Adrenal gland (tissue), 12 donors: ENCODE data around the gene GNB1L. TPM values are rescaled to one million over a fixed set of nuclear protein-coding genes. Genes with fewer than 3 reads are reported as not detected.

ENCODE experiments used
- DNase-seq, 7 donors: peaks; one replicate each; pipeline ENCODE4 v3.0.0-alpha.2; 2019 to 2020
- H3K27ac ChIP-seq, 5 donors: fragments of 200-600 bp; sonication (generic) in 4 of 5; 1 replicate in 3 of 5; 2 replicates in 2 of 5; pipeline versions ENCODE4 v1.5.1 to v1.8.0; 2016 to 2020; ENCODE audit warnings: mild to moderate bottlenecking in 1 of 5
- H3K27me3 ChIP-seq: fragments of 200-600 bp; 2 replicates; pipeline ENCODE4 v1.8.0; 2021
- H3K36me3 ChIP-seq, 2 donors: fragments of 200-600 bp; replicated peaks in 1 of 2; 1 replicate in 1 of 2; 2 replicates in 1 of 2; pipeline versions ENCODE4 v1.5.1 to v1.8.0; 2018 to 2022
- H3K4me1 ChIP-seq, 2 donors: fragments of 200-600 bp; replicated peaks in 1 of 2; 1 replicate in 1 of 2; 2 replicates in 1 of 2; pipeline versions ENCODE4 v1.5.1 to v1.8.0; 2018 to 2021
- H3K4me3 ChIP-seq, 4 donors: fragments of 200-600 bp; sonication (generic) in 3 of 4; one replicate each; pipeline ENCODE4 v1.5.1; 2016 to 2018
- H3K9me3 ChIP-seq, 3 donors: fragments of 200-600 bp; sonication (generic) in 1 of 3; replicated peaks in 1 of 3; 1 replicate in 2 of 3; 2 replicates in 1 of 3; pipeline versions ENCODE4 v1.5.1 to v1.8.0; 2016 to 2021
- CTCF ChIP-seq, 6 experiments: fragments of 450-650 bp in 4 of 6; fragments of 200-600 bp in 2 of 6; sonication (generic) in 1 of 6; IDR thresholded peaks; 1 replicate in 5 of 6; 2 replicates in 1 of 6; pipeline versions ENCODE4 v1.5.1 to v1.8.0; 2016 to 2021; ENCODE audit warnings: antibody characterized with exemption in 6 of 6, mild to moderate bottlenecking in 2 of 6, moderate library complexity in 1 of 6
- POLR2A ChIP-seq, 2 donors: fragments of 450-650 bp; IDR thresholded peaks; one replicate each; pipeline ENCODE4 v1.6.1; 2017; ENCODE audit warnings: antibody characterized with exemption in 2 of 2, mild to moderate bottlenecking in 2 of 2, moderate library complexity in 1 of 2
- WGBS, 4 donors: extraction: QIAGEN DNeasy Blood & Tissue Kit in 2 of 4; methylation state at CpG; one replicate each; pipeline versions ENCODE4 v1.1.5 to v1.1.7; 2013 to 2017; 5-methylcytosine and 5-hydroxymethylcytosine counted together
- intact Hi-C, 2 donors: fragments of 100-400 bp; cut with DNase I; formaldehyde crosslinking; loops; one replicate each; pipeline versions ENCODE4 v1.14.1 to v1.15.0; 2022 to 2023
- polyA plus RNA-seq, 3 donors: library from polyadenylated mRNA; stranded (reverse); fragments of 200-250 nt in 2 of 3; fragments of 350-450 nt in 1 of 3; fragmentation: Illumina TruSeq in 1 of 3; extraction: RNeasy Lipid Tissue Mini Kit (QIAGEN cat#74804) in 1 of 3; gene quantifications; one replicate each; pipeline ENCODE4 v1.2.3, GENCODE V29; 2013 to 2014
- total RNA-seq, 9 donors: library from RNA; depleted of rRNA in 4 of 9; stranded (reverse); fragments of >200 nt in 4 of 9; fragments of 120-200 nt in 1 of 9; fragmentation: NEBNext Ultra II Directional in 1 of 9; extraction: Animal tissue kit (Norgen Biotek cat#: 25700) in 1 of 9; gene quantifications; one replicate each; pipeline versions ENCODE4 v1.1.0 to v1.2.4, GENCODE V29; 2013 to 2023
- donor health status: healthy with polysubstance abuse.
- donor health status: Bipolar disorder and iron deficiency.
- donor health status: DM: yes; HTN: yes; CAD: no.
- donor health status: DM: no; HTN: no; CAD: no.
- donor health status: DM: no; HTN: no; CAD: no.
- donor health status: DM: yes; HTN: yes; CAD: no.

Gene GNB1L
- total and polyA plus RNA-seq, 12 donors: 0.26 to 6.6 (median 4.2) TPM; not detected in 1

GRCh38 chr22:19841641-19842392 lies 12.9 kb downstream of the GNB1L start:
- H3K4me3 ChIP-seq: no peak overlapping the region
- H3K9me3 ChIP-seq: no peaks in the 10 kb centered on the region
- DNase-seq: no peak
- no peak overlapping the region for H3K27ac ChIP-seq
- TF ChIP-seq CTCF (IDR thresholded peaks at IDR 0.05) (no peak), POLR2A (IDR thresholded peaks at IDR 0.05) (no peak)
- WGBS, 4 donors: 83 to 95% (median 93%) methylated on average over 6 to 8 of the region's 8 CpGs
- H3K27me3 ChIP-seq: no peaks in the 10 kb centered on the region
- peaks cover 0 to 8% of the 10 kb centered on the region in 2 donors for H3K4me1 ChIP-seq
- no peaks in the 10 kb centered on the region for H3K36me3 ChIP-seq
- intact Hi-C loops: no loop called here

GRCh38 chr22:19840955-19841640 lies 13.6 kb downstream of the GNB1L start:
- Histone ChIP-seq H3K9me3 (no peaks in the 10 kb centered on the region), H3K4me3 (no peak overlapping the region), H3K4me1 (peaks cover 0 to 8% of the 10 kb centered on the region in 2 donors), H3K27ac (no peak overlapping the region), H3K27me3 (no peaks in the 10 kb centered on the region), H3K36me3 (no peaks in the 10 kb centered on the region)
- intact Hi-C loops: no loop called here
- no peak for TF ChIP-seq CTCF (IDR thresholded peaks at IDR 0.05)
- no peak for TF ChIP-seq POLR2A (IDR thresholded peaks at IDR 0.05)
- DNase-seq: no peak
- 89 to 97% (median 92%) methylated on average over 6 of the region's 6 CpGs for WGBS, 4 donors

- Histone ChIP-seq H3K36me3 (no peaks in the 10 kb centered on the region), H3K4me3 (no peak overlapping the region), H3K4me1 (peaks cover 0 to 8% of the 10 kb centered on the region in 2 donors), H3K27me3 (no peaks in the 10 kb centered on the region), H3K27ac (no peak overlapping the region), H3K9me3 (no peaks in the 10 kb centered on the region)
- intact Hi-C loops: no loop called here
- DNase-seq: no peak
- TF ChIP-seq POLR2A (IDR thresholded peaks at IDR 0.05) (no peak), CTCF (IDR thresholded peaks at IDR 0.05) (no peak)
- WGBS, 4 donors: 84 to 91% (median 88%) methylated on average over 4 of the region's 4 CpGs
Observed at GRCh38 chr22:19840059-19840458, 14.6 kb downstream of the GNB1L start.

- H3K27ac ChIP-seq: no peak overlapping the region
- no peak for DNase-seq
- intact Hi-C loops: no loop called here
- no peaks in the 10 kb centered on the region for H3K27me3 ChIP-seq
- H3K36me3 ChIP-seq: no peaks in the 10 kb centered on the region
- H3K4me1 ChIP-seq: no peaks in the 10 kb centered on the region
- H3K9me3 ChIP-seq: no peaks in the 10 kb centered on the region
- H3K4me3 ChIP-seq: no peak overlapping the region
- WGBS, 4 donors: 88 to 94% (median 91%) methylated on average over 6 of the region's 6 CpGs
- TF ChIP-seq CTCF (IDR thresholded peaks at IDR 0.05): no peak
- no peak for TF ChIP-seq POLR2A (IDR thresholded peaks at IDR 0.05)
Observed at GRCh38 chr22:19837915-19838314, 16.8 kb downstream of the GNB1L start.
